ENCODE results near the gene ZNF436. TPM values are rescaled to one million over a fixed set of nuclear protein-coding genes. Genes with fewer than 3 reads are reported as not detected.

ZNF436 gene
- total and polyA plus RNA-seq, 9 of the 15 experiments (the other 6 are each of a cell fraction or from before 2014, with no cell fraction given), result 2.1 to 11.3 (median 6.8) TPM

DNA sequence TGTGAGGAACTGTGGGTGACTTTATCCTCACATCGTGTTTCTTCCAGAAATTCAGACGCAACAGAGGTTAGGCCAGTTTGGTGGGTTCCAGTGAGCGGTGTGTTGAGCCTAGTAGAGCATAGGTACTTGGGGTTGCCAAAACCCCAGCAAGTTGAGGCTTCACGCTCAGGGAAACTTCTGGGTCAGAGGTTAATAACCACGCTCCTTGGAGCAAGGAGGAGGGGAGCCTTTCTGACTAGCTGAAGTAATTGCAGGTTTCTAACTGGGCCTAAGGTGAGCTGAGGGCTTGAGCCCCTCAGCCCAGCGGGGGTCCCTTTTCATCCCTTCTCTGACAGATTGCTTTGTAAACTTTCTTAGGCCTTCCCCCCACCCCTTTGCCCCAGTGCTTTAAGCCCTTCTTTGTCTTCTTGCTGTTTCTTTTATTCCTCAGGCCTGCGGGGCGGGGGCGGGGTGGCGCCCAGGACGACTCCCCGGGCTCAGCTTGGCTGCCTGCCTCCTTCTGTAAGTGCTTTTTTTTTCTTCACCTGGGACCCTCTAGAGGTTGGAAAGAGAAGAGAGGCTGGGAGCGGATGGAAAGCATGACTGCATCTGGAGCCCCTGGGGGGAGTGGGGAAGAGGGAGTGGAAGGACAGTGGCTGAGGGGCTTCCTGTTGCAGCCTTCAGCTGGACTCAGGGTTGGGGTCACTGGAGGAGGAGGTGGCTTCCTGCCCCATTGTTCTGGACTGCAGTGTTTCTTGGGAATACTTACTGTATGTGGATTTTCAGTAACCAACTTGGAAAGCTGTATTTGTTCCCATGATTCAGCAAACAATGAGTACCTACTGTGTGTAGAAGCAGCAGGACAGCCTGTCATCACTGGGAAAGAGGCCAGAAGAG is 1.3 kb upstream of the ZNF436 start:
- Histone ChIP-seq H3K4me3 (peak overlapping the region; percentile 58), H3K36me3 (ENCODE audit: control insufficient read depth, insufficient read depth, low read length) (peaks cover 18% of the 10 kb centered on the region), H3K9ac (ENCODE audit: insufficient read depth in 1 of 2, low read depth in 2 of 2, low read length in 2 of 2) (peak overlapping the region; percentile 75 to 99), H3K4me1 (replicated peaks in 1 of 2; ENCODE audit: control insufficient read depth in 2 of 2, insufficient read depth in 2 of 2, low read length in 2 of 2) (peaks cover 23 to 36% of the 10 kb centered on the region in 2 experiments), H3K9me3 (replicated peaks; ENCODE audit: control insufficient read depth, insufficient read depth, low read depth, low read length) (no peaks in the 10 kb centered on the region), H3K9me1 (ENCODE audit: control insufficient read depth, insufficient read depth, low read length) (no peaks in the 10 kb centered on the region), H3K79me2 (ENCODE audit: control insufficient read depth, insufficient read depth, low read length) (peaks cover 54% of the 10 kb centered on the region), H3K27me3 (ENCODE audit: control insufficient read depth in 2 of 2, insufficient read depth in 2 of 2, low read length in 2 of 2) (no peaks in the 10 kb centered on the region), H3K27ac (ENCODE audit: extremely low read depth, low read depth, low read length) (peak overlapping the region; percentile 97), H2AFZ (ENCODE audit: low read depth, low read length) (peak overlapping the region; percentile 56), H4K20me1 (replicated peaks; ENCODE audit: control insufficient read depth, insufficient read depth, low read length) (no peaks in the 10 kb centered on the region), H3K4me2 (ENCODE audit: insufficient read depth, low read length) (peak overlapping the region; percentile 98)
- intact Hi-C loops (cut with micrococcal nuclease) (no loop called here), in situ Hi-C loops (cut with MboI) (no loop called here)
- POLR2A ChIA-PET, result interaction anchor here (0.5 to 1.7 kb wide), 12 partner anchors 9 to 383 kb away, joined by 3 to 8 read pairs (median 4); partner anchors contain the start of gene HNRNPR
- BruUV-seq (replicated peaks), result no TSS peak
- FAIRE-seq, result peak; percentile 29
- WGBS (ENCODE audit: insufficient coverage, low coverage, missing lambda C conversion rate), result 12% methylated on average over 12 of the region's 13 CpGs
- no peak for ATAC-seq
- peak; percentile 60 to 80 (median 76) for DNase-seq (ENCODE audit: extremely low read depth in 1 of 4, low spot score in 3 of 4)
- CTCF ChIA-PET (ENCODE audit: low intra/inter-chr PET ratio), result interaction anchor here (1.0 kb wide), 1 partner anchor 12 kb away, joined by 3 read pairs; no protein-coding TSS in a partner anchor
- TF ChIP-seq, protein P1, sequence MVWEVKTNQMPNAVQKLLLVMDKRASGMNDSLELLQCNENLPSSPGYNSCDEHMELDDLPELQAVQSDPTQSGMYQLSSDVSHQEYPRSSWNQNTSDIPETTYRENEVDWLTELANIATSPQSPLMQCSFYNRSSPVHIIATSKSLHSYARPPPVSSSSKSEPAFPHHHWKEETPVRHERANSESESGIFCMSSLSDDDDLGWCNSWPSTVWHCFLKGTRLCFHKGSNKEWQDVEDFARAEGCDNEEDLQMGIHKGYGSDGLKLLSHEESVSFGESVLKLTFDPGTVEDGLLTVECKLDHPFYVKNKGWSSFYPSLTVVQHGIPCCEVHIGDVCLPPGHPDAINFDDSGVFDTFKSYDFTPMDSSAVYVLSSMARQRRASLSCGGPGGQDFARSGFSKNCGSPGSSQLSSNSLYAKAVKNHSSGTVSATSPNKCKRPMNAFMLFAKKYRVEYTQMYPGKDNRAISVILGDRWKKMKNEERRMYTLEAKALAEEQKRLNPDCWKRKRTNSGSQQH (CRISPR knock-in tag; IDR thresholded peaks at IDR 0.05), result no peak
- TF ChIP-seq TEAD1 (CRISPR knock-in tag; IDR thresholded peaks at IDR 0.05), result no peak
- no peak for TF ChIP-seq ZNF274 (IDR thresholded peaks at IDR 0.05; ENCODE audit: borderline replicate concordance, low read depth, low read length)
- no peak for TF ChIP-seq NR3C1 (CRISPR knock-in tag; IDR thresholded peaks at IDR 0.05)
- no peak for TF ChIP-seq PYGO2 (tag; IDR thresholded peaks at IDR 0.05)
- TF ChIP-seq ZNF212 (CRISPR knock-in tag; IDR thresholded peaks at IDR 0.05), result no peak
- TF ChIP-seq RAD21 (CRISPR knock-in tag; conservative IDR thresholded peaks at IDR 0.05 in 1 of 2, IDR thresholded peaks at IDR 0.05 in 1 of 2), result peak in 1 of 2 experiments; percentile 29; a peak in 1 of 4 replicates
- TF ChIP-seq KLF1 (tag; IDR thresholded peaks at IDR 0.05), result no peak
- TF ChIP-seq ZNF253 (CRISPR knock-in tag; conservative IDR thresholded peaks at IDR 0.05), result no peak
- TF ChIP-seq NELFE (IDR thresholded peaks at IDR 0.05; ENCODE audit: insufficient read depth, insufficient read length), result no peak
- no peak for TF ChIP-seq PHF20 (IDR thresholded peaks at IDR 0.05; ENCODE audit: partially characterized antibody)
- peak; percentile 26 for TF ChIP-seq SAP30 (IDR thresholded peaks at IDR 0.05; ENCODE audit: borderline replicate concordance, insufficient read depth, low read depth, low read length, poor library complexity, severe bottlenecking)
- no peak for TF ChIP-seq SREBF1 (IDR thresholded peaks at IDR 0.05; ENCODE audit: borderline replicate concordance, low read depth, low read length)
- TF ChIP-seq, protein P2, sequence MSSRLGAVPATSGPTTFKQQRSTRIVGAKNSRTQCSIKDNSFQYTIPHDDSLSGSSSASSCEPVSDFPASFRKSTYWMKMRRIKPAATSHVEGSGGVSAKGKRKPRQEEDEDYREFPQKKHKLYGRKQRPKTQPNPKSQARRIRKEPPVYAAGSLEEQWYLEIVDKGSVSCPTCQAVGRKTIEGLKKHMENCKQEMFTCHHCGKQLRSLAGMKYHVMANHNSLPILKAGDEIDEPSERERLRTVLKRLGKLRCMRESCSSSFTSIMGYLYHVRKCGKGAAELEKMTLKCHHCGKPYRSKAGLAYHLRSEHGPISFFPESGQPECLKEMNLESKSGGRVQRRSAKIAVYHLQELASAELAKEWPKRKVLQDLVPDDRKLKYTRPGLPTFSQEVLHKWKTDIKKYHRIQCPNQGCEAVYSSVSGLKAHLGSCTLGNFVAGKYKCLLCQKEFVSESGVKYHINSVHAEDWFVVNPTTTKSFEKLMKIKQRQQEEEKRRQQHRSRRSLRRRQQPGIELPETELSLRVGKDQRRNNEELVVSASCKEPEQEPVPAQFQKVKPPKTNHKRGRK (tag; IDR thresholded peaks at IDR 0.05), result no peak
- no peak for TF ChIP-seq ZNF140 (CRISPR knock-in tag; IDR thresholded peaks at IDR 0.05)
- TF ChIP-seq, protein P3, sequence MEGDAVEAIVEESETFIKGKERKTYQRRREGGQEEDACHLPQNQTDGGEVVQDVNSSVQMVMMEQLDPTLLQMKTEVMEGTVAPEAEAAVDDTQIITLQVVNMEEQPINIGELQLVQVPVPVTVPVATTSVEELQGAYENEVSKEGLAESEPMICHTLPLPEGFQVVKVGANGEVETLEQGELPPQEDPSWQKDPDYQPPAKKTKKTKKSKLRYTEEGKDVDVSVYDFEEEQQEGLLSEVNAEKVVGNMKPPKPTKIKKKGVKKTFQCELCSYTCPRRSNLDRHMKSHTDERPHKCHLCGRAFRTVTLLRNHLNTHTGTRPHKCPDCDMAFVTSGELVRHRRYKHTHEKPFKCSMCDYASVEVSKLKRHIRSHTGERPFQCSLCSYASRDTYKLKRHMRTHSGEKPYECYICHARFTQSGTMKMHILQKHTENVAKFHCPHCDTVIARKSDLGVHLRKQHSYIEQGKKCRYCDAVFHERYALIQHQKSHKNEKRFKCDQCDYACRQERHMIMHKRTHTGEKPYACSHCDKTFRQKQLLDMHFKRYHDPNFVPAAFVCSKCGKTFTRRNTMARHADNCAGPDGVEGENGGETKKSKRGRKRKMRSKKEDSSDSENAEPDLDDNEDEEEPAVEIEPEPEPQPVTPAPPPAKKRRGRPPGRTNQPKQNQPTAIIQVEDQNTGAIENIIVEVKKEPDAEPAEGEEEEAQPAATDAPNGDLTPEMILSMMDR (IDR thresholded peaks at IDR 0.05 in 2 of 3, conservative IDR thresholded peaks at IDR 0.05 in 1 of 3; ENCODE audit: insufficient read depth in 2 of 3, low read depth in 1 of 3, low read length in 3 of 3), result peak; percentile 20 to 37 (median 21); a peak in 2 of 6 replicates
